AG09319 (cell line): Measurements from ENCODE around the gene MROH9.

Experiments used
- DNase-seq: peaks from one replicate; pipeline ENCODE4 v3.0.0-alpha.2; 2010; ENCODE audit warnings: low read depth; ENCODE audit errors: extremely low read depth
- TF ChIP-seq, protein P1 (sequence below): IDR thresholded peaks from 2 replicates; pipeline ENCODE4 v1.5.1; 2011; ENCODE audit warnings: low read depth, mild to moderate bottlenecking, inconsistent platforms, low read length, moderate library complexity

Gene MROH9

DNA sequence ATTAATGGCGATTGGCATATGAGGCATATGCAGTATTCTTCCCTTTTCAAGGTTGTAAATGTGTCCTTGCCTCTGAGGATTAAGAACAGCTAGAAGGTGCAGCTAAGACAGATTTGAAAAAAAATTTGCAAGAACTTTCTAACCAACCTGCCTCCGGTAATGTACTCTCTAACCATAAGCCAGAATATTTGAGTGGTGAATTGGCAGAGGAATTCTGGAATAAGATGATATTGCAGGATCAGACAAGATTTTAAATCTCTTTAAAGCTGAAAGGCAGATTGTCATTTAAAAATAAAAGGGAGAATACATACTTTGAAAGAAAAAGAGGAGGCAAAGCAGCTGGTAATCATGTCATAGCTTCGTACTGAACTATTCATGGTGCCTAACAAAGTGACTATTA is 29.2 kb downstream of the MROH9 start:
- no peak for DNase-seq
- TF ChIP-seq, protein P1, sequence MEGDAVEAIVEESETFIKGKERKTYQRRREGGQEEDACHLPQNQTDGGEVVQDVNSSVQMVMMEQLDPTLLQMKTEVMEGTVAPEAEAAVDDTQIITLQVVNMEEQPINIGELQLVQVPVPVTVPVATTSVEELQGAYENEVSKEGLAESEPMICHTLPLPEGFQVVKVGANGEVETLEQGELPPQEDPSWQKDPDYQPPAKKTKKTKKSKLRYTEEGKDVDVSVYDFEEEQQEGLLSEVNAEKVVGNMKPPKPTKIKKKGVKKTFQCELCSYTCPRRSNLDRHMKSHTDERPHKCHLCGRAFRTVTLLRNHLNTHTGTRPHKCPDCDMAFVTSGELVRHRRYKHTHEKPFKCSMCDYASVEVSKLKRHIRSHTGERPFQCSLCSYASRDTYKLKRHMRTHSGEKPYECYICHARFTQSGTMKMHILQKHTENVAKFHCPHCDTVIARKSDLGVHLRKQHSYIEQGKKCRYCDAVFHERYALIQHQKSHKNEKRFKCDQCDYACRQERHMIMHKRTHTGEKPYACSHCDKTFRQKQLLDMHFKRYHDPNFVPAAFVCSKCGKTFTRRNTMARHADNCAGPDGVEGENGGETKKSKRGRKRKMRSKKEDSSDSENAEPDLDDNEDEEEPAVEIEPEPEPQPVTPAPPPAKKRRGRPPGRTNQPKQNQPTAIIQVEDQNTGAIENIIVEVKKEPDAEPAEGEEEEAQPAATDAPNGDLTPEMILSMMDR: no peak

DNA sequence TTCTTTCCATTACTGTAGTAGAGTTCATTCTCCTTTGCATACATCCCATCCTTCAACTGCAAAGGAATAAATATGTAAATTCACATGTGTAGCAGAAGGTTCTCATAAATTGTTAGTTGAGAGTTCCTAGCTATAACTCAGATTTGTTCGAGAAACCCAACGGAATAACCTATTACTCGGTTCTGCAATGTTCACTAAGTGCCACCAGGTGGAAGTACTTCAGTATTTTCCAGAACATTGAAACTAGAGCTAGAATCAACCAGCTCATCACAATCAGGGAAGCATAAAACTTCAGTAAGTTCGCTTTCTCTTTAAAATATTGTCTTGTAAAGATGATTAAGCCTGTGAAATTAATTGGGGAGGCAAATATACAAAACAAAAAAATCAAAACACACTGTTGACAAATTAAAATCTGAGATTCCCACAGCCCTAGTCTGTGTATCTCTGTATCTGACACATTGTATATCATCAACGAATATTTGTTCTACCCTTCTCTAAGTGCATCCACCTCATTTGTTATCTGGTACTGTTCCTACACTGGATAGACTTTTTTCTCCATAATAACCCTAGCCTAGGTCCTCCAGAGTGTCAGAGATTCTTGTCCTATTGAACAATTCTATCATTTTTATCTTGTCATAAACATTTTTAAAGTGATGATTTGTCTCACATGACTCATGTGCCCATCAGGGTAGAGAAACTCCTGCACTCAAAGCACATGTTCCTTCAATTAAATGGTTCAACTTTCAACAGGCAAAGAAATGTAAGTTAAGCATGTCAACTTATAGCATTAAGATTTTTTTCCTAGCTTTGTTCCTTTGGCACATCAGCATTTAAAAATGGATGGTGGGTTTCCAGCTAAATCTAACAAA is 31.9 kb downstream of the MROH9 start:
- TF ChIP-seq, protein P1: peak; percentile 66
- DNase-seq: peak; percentile 18

DNA sequence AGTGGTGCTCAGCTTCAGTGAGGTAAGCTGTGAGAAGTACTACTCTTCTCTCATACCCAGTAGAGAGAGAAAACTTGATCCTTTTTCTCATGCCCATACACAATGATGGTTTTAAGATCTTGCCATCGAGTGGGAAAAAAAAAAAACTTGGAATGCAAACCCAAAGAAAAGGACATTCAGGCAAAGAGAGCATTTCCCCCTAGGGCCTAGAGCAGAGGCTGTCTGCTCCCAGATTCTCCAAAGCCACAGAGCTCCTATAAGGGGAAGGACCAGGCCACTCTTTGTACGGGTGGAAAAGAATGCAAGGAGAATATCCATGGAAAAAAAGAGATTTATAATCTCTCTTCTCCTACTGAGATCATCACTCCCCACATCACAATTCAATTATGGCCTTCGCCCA is 34.9 kb downstream of the MROH9 start:
- no peak for DNase-seq
- TF ChIP-seq, protein P1: no peak

- DNase-seq: no peak
- TF ChIP-seq, protein P1: no peak
Observed at GRCh38 chr1:170978371-170978910, 43.1 kb downstream of the MROH9 start.

DNA sequence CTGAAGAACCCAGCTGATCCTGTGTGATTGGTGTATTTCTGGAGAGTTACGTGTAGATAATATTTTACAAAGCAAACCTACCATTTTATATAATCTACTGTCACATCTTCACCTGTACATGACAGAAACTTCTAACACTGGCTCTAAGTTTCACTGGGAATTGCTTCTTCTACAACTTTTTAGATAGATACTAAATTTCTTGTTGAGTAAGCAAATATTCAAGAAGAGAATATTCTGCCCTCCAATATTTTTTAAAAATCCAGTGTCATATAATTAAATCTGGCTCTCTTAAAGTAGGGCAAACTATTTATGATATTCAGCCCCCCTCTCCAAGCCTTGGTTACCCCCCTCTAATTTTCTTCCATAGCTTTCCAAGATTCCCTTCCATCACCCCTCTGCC is 50.1 kb downstream of the MROH9 start:
- DNase-seq: no peak
- TF ChIP-seq, protein P1: no peak

- no peak for DNase-seq
- TF ChIP-seq, protein P1: no peak
Observed at GRCh38 chr1:170986901-170987300, 51.6 kb downstream of the MROH9 start.

DNA sequence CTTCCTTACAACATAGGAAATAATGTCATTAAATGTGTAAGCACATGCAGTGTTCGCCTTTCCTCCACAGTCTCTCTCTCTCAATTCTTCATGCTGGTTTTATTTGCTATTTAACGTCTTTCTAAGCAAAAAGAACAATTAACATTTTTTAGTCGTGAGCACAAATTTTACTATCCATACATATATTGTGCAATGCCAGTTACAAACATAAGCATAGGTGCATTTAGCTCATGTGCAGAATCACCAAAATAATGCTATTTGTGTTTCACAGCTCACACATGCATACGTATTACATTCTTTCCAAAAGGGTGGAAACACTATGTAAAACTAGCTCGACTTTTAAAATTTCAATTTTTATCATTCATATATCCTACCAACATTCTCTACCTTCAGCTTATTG is 52.1 kb downstream of the MROH9 start:
- DNase-seq: no peak
- TF ChIP-seq, protein P1: no peak
